GM23338 (cell line): ENCODE results near the gene UBE2E2. TPM values are rescaled to one million over a fixed set of nuclear protein-coding genes. Genes with fewer than 3 reads are reported as not detected.

Source experiments
- ATAC-seq: fragments of 200-7000 bp; cut with Tn5 transposase; 3 replicates; pipeline ENCODE4 v1.9.1; 2020
- DNase-seq: peaks from one replicate; pipeline ENCODE4 v3.0.0-alpha.2; 2015; ENCODE audit warnings: low spot score
- H2AFZ ChIP-seq: fragments of 200-600 bp; sonication (generic); 2 replicates; pipeline ENCODE4 v1.8.0; 2016; ENCODE audit warnings: antibody characterized with exemption, mild to moderate bottlenecking, moderate library complexity
- H3F3A ChIP-seq: fragments of 200-600 bp; sonication (generic); replicated peaks from 2 replicates; pipeline ENCODE4 v1.8.0; 2017; ENCODE audit warnings: antibody characterized with exemption, mixed run types, low read depth
- H3K27ac ChIP-seq: fragments of 200-600 bp; sonication (generic); 2 replicates; pipeline ENCODE4 v1.6.1; 2016; ENCODE audit warnings: low read depth
- H3K27me3 ChIP-seq: fragments of 200-600 bp; sonication (generic); 2 replicates; pipeline ENCODE4 v1.8.0; 2016; ENCODE audit warnings: mild to moderate bottlenecking, mixed run types, moderate library complexity; ENCODE audit not compliant: insufficient read depth
- H3K36me3 ChIP-seq: fragments of 200-600 bp; sonication (generic); 2 replicates; pipeline ENCODE4 v1.8.0; 2016; ENCODE audit warnings: mild to moderate bottlenecking; ENCODE audit not compliant: insufficient read depth
- H3K4me1 ChIP-seq: fragments of 200-600 bp; sonication (generic); 2 replicates; pipeline ENCODE4 v1.8.0; 2016; ENCODE audit warnings: mild to moderate bottlenecking, moderate library complexity; ENCODE audit not compliant: insufficient read depth
- H3K4me2 ChIP-seq: fragments of 200-600 bp; sonication (generic); 2 replicates; pipeline ENCODE4 v1.7.1; 2017; ENCODE audit warnings: mixed run types
- H3K4me3 ChIP-seq: fragments of 200-600 bp; sonication (generic); 2 replicates; pipeline ENCODE4 v1.6.1; 2016; ENCODE audit warnings: mixed run types
- H3K79me2 ChIP-seq: fragments of 200-600 bp; sonication (generic); replicated peaks from 2 replicates; pipeline ENCODE4 v1.8.0; 2017; ENCODE audit warnings: mild to moderate bottlenecking; ENCODE audit not compliant: insufficient read depth
- H3K9me2 ChIP-seq: fragments of 200-600 bp; sonication (generic); 2 replicates; pipeline ENCODE4 v1.8.0; 2017; ENCODE audit not compliant: insufficient read depth
- H4K20me1 ChIP-seq: fragments of 200-600 bp; sonication (generic); replicated peaks from 2 replicates; pipeline ENCODE4 v1.8.0; 2017; ENCODE audit warnings: mild to moderate bottlenecking; ENCODE audit not compliant: insufficient read depth
- H3K27ac Mint-ChIP-seq: 2 replicates; pipeline ENCODE4 v1.8.0; 2020; ENCODE audit warnings: inconsistent platforms, mild to moderate bottlenecking, moderate library complexity, mixed read lengths
- H3K27me3 Mint-ChIP-seq: 3 replicates; pipeline ENCODE4 v1.8.0; 2022; ENCODE audit warnings: low read depth, mild to moderate bottlenecking, moderate library complexity, mixed read lengths, inconsistent platforms; ENCODE audit not compliant: insufficient read depth, poor library complexity
- H3K36me3 Mint-ChIP-seq: 3 replicates; pipeline ENCODE4 v1.8.0; 2021; ENCODE audit warnings: low read depth, mild to moderate bottlenecking, inconsistent platforms, moderate library complexity, mixed read lengths
- H3K4me1 Mint-ChIP-seq: 3 replicates; pipeline ENCODE4 v1.8.0; 2020; ENCODE audit warnings: mild to moderate bottlenecking, inconsistent platforms, mixed read lengths
- H3K4me3 Mint-ChIP-seq: 3 replicates; pipeline ENCODE4 v1.8.0; 2021; ENCODE audit warnings: moderate library complexity, mild to moderate bottlenecking, inconsistent platforms, mixed read lengths
- H3K9me3 Mint-ChIP-seq: 3 replicates; pipeline ENCODE4 v1.8.0; 2020; ENCODE audit warnings: moderate library complexity, mild to moderate bottlenecking, inconsistent platforms, mixed read lengths
- CREB1 ChIP-seq: fragments of 250-450 bp; sonication (Bioruptor Pico); IDR thresholded peaks from 2 replicates; pipeline ENCODE4 v1.5.0; 2020; ENCODE audit warnings: low read depth, mild to moderate bottlenecking, moderate library complexity
- REST ChIP-seq: IDR thresholded peaks from one replicate; pipeline ENCODE4 v1.6.1; 2018; ENCODE audit warnings: antibody characterized with exemption; ENCODE audit not compliant: unreplicated experiment
- ZNF462 ChIP-seq: fragments of 250-450 bp; sonication (Bioruptor Pico); IDR thresholded peaks from 2 replicates; pipeline ENCODE4 v1.5.0; 2020; ENCODE audit warnings: mild to moderate bottlenecking, moderate library complexity
- polyA plus RNA-seq: library from polyadenylated mRNA; unstranded; fragments of >200 nt; fragmentation: Nextera tagmentation; extraction: Ambion mirVana; gene quantifications from 2 replicates; pipeline ENCODE4 v1.2.1, GENCODE V29; 2016
- total RNA-seq: library from RNA; depleted of rRNA; stranded (reverse); fragments of >200 nt; shearing (Covaris generic); gene quantifications from 2 replicates; pipeline ENCODE4 v1.2.3, GENCODE V29; 2014

The UBE2E2 gene
- total and polyA plus RNA-seq, 2 experiments from 2014 or later, result 86.9 to 169 TPM

GRCh38 chr3:23232854-23233253, 29.7 kb downstream of the UBE2E2 start:
- Histone ChIP-seq H4K20me1 (no peaks in the 10 kb centered on the region; the same call in 1 of the 2 replicates), H3K27ac (no peak overlapping the region)

More at GRCh38 chr3:23232854-23233253, 29.7 kb downstream of the UBE2E2 start:
- no peak overlapping the region for H2AFZ ChIP-seq
- Mint-ChIP-seq H3K4me3 (no peak overlapping the region), H3K36me3 (no peaks in the 10 kb centered on the region), H3K27ac (no peak overlapping the region), H3K27me3 (no peaks in the 10 kb centered on the region), H3K4me1 (peaks cover 26% of the 10 kb centered on the region), H3K9me3 (no peaks in the 10 kb centered on the region)
- no peak for TF ChIP-seq CREB1 (CRISPR knock-in tag)
- no peak for TF ChIP-seq ZNF462 (CRISPR knock-in tag)
- no peak for TF ChIP-seq REST
- DNase-seq (peak; percentile 47), ATAC-seq (peak; percentile 87)
- no peaks in the 10 kb centered on the region for H3K27me3 ChIP-seq
- H3K4me3 ChIP-seq, result no peak overlapping the region
- no peaks in the 10 kb centered on the region for H3K9me2 ChIP-seq
- peaks cover 95% of the 10 kb centered on the region for H3K79me2 ChIP-seq
- no peaks in the 10 kb centered on the region for H3K36me3 ChIP-seq
- H3K4me1 ChIP-seq, result peaks cover 14% of the 10 kb centered on the region
- H3F3A ChIP-seq, result no peaks in the 10 kb centered on the region
- H3K4me2 ChIP-seq, result no peak overlapping the region
